GM18868 (cell line): Measurements from ENCODE around the gene OOSP4A.
"Not testable (repeated sequence)": the region's sequence is repeated elsewhere in the genome, so short reads cannot be mapped to it uniquely, and the experiment has no call there.

Experiments
- ATAC-seq: cut with Tn5 transposase; IDR thresholded peaks from one replicate; pipeline ENCODE4 v1.9.1; 2021; ENCODE audit warnings: mild to moderate bottlenecking, moderate library complexity; ENCODE audit not compliant: unreplicated experiment

OOSP4A gene

GRCh38 chr11:59973097-59973496 is 9.3 kb downstream of the OOSP4A start:
- no peak for ATAC-seq

- ATAC-seq, result no peak
These were observed 17.4 kb downstream of the OOSP4A start for GRCh38 chr11:59981106-59981770.

- not testable (repeated sequence) for ATAC-seq
These were observed 18.2 kb downstream of the OOSP4A start for GRCh38 chr11:59982037-59982436.

GRCh38 chr11:59983212-59983611 is 19.4 kb downstream of the OOSP4A start:
- no peak for ATAC-seq

GRCh38 chr11:59984368-59984767 is 20.5 kb downstream of the OOSP4A start:
- ATAC-seq, result no peak

GRCh38 chr11:59990421-59990820 is 26.6 kb downstream of the OOSP4A start:
- ATAC-seq, result no peak

- ATAC-seq, result no peak
These were observed 28.6 kb downstream of the OOSP4A start for GRCh38 chr11:59992425-59992824.

- no peak for ATAC-seq
These were observed 34.0 kb downstream of the OOSP4A start for GRCh38 chr11:59997800-59998199.

GRCh38 chr11:59999691-60000090 is 35.9 kb downstream of the OOSP4A start:
- ATAC-seq, result no peak

GRCh38 chr11:60003729-60004128 is 39.9 kb downstream of the OOSP4A start:
- no peak for ATAC-seq

- no peak for ATAC-seq
These were observed 41.5 kb downstream of the OOSP4A start for GRCh38 chr11:60005360-60005759.

GRCh38 chr11:60016881-60017280 is 53.0 kb downstream of the OOSP4A start, which contains the start of gene OOSP4B:
TSS of gene OOSP4B (plus strand) at chr11:60017181.
- ATAC-seq, result no peak

GRCh38 chr11:60018058-60018457 is 54.2 kb downstream of the OOSP4A start:
- no peak for ATAC-seq
